ENCODE data around the gene NOP56. TPM values are rescaled to one million over a fixed set of nuclear protein-coding genes. Genes with fewer than 3 reads are reported as not detected.

The NOP56 gene
- total RNA-seq, 3 donors from 2014 or later, result 80.8 to 116 (median 107) TPM

DNA sequence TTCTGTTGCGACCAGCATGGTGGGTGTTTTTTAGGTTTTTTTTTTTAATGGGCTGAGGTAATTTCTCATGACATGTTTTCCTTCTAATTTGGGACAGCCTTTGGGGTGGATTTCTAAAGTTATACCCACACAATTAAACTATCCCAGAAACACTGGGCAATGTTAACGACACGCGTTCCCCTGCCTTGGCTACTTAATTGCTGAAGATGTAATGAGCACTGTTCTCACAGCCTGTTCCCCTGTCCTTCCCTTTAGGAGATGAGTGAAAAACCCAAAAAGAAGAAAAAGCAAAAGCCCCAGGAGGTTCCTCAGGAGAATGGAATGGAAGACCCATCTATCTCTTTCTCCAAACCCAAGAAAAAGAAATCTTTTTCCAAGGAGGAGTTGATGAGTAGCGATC lies 5.2 kb downstream of the NOP56 start:
- Histone ChIP-seq H3K4me3 (no peak overlapping the region), H3K4me1 (ENCODE audit: low read depth) (peaks cover 11% of the 10 kb centered on the region), H3K9me3 (no peaks in the 10 kb centered on the region), H3K36me3 (ENCODE audit: low read depth) (peaks cover 12% of the 10 kb centered on the region)
- DNase-seq (no peak), ATAC-seq (no peak)
- TF ChIP-seq, protein P1, sequence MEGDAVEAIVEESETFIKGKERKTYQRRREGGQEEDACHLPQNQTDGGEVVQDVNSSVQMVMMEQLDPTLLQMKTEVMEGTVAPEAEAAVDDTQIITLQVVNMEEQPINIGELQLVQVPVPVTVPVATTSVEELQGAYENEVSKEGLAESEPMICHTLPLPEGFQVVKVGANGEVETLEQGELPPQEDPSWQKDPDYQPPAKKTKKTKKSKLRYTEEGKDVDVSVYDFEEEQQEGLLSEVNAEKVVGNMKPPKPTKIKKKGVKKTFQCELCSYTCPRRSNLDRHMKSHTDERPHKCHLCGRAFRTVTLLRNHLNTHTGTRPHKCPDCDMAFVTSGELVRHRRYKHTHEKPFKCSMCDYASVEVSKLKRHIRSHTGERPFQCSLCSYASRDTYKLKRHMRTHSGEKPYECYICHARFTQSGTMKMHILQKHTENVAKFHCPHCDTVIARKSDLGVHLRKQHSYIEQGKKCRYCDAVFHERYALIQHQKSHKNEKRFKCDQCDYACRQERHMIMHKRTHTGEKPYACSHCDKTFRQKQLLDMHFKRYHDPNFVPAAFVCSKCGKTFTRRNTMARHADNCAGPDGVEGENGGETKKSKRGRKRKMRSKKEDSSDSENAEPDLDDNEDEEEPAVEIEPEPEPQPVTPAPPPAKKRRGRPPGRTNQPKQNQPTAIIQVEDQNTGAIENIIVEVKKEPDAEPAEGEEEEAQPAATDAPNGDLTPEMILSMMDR (IDR thresholded peaks at IDR 0.05), result no peak
- intact Hi-C loops (cut with DNase I, micrococcal nuclease), result no loop called here

DNA sequence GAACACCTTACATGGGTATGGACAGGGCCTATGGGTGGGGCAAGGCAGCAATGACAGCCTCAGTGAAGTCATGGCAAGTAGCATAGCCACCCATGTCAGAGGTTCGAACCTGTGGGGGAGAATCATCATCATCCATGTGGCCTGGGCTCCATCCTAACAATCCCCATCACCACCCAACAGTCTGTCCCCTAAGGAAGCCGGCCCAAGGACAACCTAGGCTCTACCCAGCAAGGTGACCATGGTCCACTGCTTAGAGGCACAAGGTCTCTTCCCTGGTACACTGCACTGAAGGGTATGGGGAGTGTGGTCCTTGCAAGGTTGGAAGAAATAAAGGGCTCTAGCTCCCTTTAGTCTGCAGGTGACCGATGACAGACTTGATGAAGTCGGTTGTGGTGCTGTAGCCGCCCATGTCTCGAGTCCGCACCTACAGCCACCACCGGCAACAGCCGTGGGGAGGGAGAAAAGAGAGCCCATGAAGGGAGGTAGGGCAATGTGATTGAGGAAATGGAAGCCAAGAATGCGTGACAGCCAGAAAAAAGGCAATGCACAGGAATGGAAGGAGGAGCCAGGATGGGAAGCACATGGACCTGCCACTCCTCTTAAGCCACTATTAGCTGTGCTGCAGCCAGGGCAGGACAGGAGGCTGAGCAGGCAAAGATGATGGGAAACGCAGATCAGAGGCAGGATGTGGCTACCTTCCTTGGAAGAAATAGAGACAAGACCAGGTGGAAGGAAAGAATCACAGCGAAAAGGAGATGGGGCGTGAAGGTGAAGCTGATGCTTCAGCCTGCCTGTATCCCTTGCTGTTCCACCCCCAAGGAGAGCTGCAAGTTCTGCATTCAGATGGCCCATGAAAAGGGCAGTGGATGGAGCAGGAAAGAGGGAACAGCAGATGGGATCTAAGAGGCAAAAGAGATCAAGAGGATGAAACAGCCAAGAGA lies 6.3 kb downstream of the NOP56 start:
- no peaks in the 10 kb centered on the region for H3K9me3 ChIP-seq
- DNase-seq, result no peak
- H3K36me3 ChIP-seq (ENCODE audit: low read depth), result peaks cover 12% of the 10 kb centered on the region
- H3K4me3 ChIP-seq, result no peak overlapping the region
- TF ChIP-seq, protein P1 (IDR thresholded peaks at IDR 0.05), result no peak
- intact Hi-C loops (cut with DNase I, micrococcal nuclease), result no loop called here
- peak; percentile 16 for ATAC-seq
- peaks cover 13% of the 10 kb centered on the region for H3K4me1 ChIP-seq (ENCODE audit: low read depth)

DNA sequence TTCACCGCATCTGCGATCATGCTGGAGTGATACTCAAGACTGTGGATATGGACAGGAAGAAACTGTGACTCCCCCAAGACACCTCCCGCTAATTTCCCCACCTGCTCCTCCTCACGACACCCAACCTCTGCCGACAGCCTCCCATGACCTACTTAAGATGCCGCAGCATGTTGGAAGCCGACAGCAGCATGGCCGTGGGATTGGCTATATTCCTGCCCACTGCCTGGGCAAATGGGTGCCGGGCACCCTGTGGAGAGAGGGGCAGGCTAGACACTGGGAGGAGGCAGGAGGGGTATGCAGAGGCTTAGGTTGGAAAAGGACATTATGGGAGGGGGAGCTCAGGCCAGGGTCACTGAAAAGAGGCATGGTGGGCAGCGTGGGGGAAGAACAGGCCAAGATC lies 7.1 kb downstream of the NOP56 start:
- peaks cover 12% of the 10 kb centered on the region for H3K36me3 ChIP-seq (ENCODE audit: low read depth)
- DNase-seq, result no peak
- TF ChIP-seq, protein P1 (IDR thresholded peaks at IDR 0.05), result no peak

DNA sequence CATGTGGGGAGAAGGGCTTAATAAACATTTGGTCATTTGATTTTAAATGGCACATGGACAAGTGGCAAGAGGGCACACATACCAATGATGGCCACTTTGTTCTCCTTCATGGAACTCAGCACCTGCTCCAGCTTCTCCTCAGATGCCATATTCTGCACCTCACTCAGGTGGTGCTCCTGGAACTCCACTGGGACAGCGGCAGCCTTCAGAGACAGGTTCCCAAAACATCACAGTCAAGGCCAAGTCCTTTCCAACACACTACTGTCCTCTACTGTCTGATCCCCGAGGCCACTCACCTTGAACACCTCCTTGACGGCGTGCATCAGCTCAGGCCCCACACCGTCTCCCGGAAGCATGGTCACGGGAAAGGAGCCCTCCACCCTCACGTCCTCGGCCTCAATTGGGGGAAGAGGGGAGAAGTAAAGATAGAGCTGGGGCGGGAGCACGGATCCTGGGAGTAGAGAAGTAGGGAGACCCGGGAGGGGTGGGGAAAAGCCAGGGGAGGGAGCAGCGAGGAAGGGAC lies 11.0 kb downstream of the NOP56 start:
- Histone ChIP-seq H3K4me3 (peak overlapping the region; percentile 92), H3K4me1 (ENCODE audit: low read depth) (peaks cover 8% of the 10 kb centered on the region), H3K36me3 (ENCODE audit: low read depth) (peaks cover 6% of the 10 kb centered on the region), H3K9me3 (no peaks in the 10 kb centered on the region)
- TF ChIP-seq, protein P1 (IDR thresholded peaks at IDR 0.05), result no peak
- intact Hi-C loops (cut with DNase I, micrococcal nuclease), result no loop called here
- ATAC-seq, result peak; percentile 18
- no peak for DNase-seq

More for the DNA sequence above, 7.1 kb downstream of the NOP56 start:
- intact Hi-C loops (cut with DNase I, micrococcal nuclease), result no loop called here
- Histone ChIP-seq H3K4me3 (no peak overlapping the region), H3K9me3 (no peaks in the 10 kb centered on the region), H3K4me1 (ENCODE audit: low read depth) (peaks cover 8% of the 10 kb centered on the region)
- ATAC-seq, result no peak

DNA sequence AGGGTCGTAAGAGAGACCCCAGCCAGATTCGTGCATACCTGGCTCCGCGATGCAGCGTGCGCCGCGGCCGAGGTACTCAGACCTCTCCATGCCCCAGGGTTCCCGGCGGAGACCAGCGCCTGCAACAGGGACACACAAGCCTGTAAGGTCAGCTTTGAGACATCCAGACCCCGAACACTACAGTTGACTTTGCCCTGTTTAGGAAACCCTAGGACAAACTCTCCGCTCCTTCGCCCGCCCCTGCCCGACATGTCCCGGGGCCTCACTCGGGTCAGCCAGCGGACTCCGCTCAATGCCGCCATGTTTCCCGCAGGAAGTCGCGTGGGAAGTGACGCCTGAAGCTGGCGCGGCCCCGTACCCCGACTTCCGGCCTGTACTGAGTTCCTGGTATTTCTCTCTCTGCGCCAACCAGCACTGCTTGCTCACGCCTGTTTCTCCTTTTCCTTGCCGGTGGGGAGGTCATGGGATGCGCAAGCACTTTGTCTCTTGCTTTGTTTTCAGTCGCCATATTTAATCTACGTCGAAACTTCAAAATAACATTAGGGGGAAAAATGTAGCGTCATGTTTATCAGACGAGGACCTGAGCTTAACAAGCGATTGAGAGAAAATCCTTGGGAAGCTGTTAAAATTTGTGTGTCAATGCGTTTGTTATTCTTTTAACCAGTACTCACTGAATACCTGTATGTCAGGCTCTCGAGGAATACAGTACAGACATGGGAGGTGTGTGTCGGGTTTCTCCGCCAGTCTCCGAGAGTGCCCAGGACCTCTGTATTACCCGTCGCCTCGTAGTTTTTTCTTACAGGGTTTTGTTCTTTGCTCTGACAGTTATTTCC lies 11.7 kb downstream of the NOP56 start, which contains the start of gene IDH3B:
Gene IDH3B, minus strand, starts transcription at position 330 of the 833 bp plus-strand sequence. Its CDS starts 28 bp downstream, at position 302.
- intact Hi-C loops (cut with DNase I, micrococcal nuclease), result no loop called here
- peaks cover 8% of the 10 kb centered on the region for H3K4me1 ChIP-seq (ENCODE audit: low read depth)
- DNase-seq, result peak; percentile 94 to 97 (median 94)
- TF ChIP-seq, protein P1 (IDR thresholded peaks at IDR 0.05), result no peak
- no peaks in the 10 kb centered on the region for H3K9me3 ChIP-seq
- peak; percentile 99 for ATAC-seq
- H3K36me3 ChIP-seq (ENCODE audit: low read depth), result peaks cover 6% of the 10 kb centered on the region
- H3K4me3 ChIP-seq, result peak within 1 kb of the TSS; percentile 92

All from mucosa of descending colon (tissue), 3 donors.